H9 (cell line): ENCODE results near the gene PFDN5. TPM values are rescaled to one million over a fixed set of nuclear protein-coding genes. Genes with fewer than 3 reads are reported as not detected.
A peak's percentile ranks its signal among the peaks of the same experiment; 100 is the strongest.

Experiments
- DNase-seq: peaks from one replicate; pipeline ENCODE4 v3.0.0-alpha.2; 2017
- H2AFZ ChIP-seq: one replicate; pipeline ENCODE4 v1.6.1; 2013; ENCODE audit warnings: mild to moderate bottlenecking, low read length, control low read depth, moderate library complexity
- H2AK5ac ChIP-seq: 2 replicates; pipeline ENCODE4 v1.6.1; 2013; ENCODE audit warnings: low read length, control low read depth, mixed read lengths; ENCODE audit not compliant: insufficient read length
- H2BK120ac ChIP-seq: one replicate; pipeline ENCODE4 v1.6.1; 2013; ENCODE audit warnings: low read depth, mild to moderate bottlenecking, low read length, control low read depth, inconsistent platforms; ENCODE audit not compliant: poor library complexity, severe bottlenecking
- H2BK12ac ChIP-seq: 2 replicates; pipeline ENCODE4 v1.6.1; 2013; ENCODE audit warnings: low read length, control low read depth, mixed read lengths, low read depth; ENCODE audit not compliant: insufficient read length
- H2BK15ac ChIP-seq: 2 replicates; pipeline ENCODE4 v1.6.1; 2013; ENCODE audit warnings: low read depth, low read length, control low read depth
- H2BK20ac ChIP-seq: one replicate; pipeline ENCODE4 v1.6.1; 2013; ENCODE audit warnings: low read depth, mild to moderate bottlenecking, low read length, control low read depth, inconsistent platforms; ENCODE audit not compliant: poor library complexity, severe bottlenecking
- H2BK5ac ChIP-seq: 2 replicates; pipeline ENCODE4 v1.6.1; 2013; ENCODE audit warnings: low read length, control low read depth, mixed read lengths; ENCODE audit not compliant: insufficient read length
- H3K14ac ChIP-seq: 2 replicates; pipeline ENCODE4 v1.6.1; 2013; ENCODE audit warnings: low read length, control low read depth; ENCODE audit not compliant: insufficient read depth
- H3K18ac ChIP-seq: 2 replicates; pipeline ENCODE4 v1.6.1; 2013; ENCODE audit warnings: low read depth, mild to moderate bottlenecking, mixed read lengths, low read length, control low read depth; ENCODE audit not compliant: insufficient read length
- H3K23ac ChIP-seq: 2 replicates; pipeline ENCODE4 v1.6.1; 2013; ENCODE audit warnings: low read length, control low read depth, mixed read lengths, low read depth; ENCODE audit not compliant: insufficient read length
- H3K23me2 ChIP-seq: 2 replicates; pipeline ENCODE4 v1.6.1; 2013; ENCODE audit warnings: low read depth, mild to moderate bottlenecking, mixed read lengths, low read length, control low read depth; ENCODE audit not compliant: insufficient read length, poor library complexity, severe bottlenecking
- H3K27ac ChIP-seq: 2 replicates; pipeline ENCODE4 v1.5.1; 2013; ENCODE audit warnings: low read length, control low read depth, mixed read lengths, low read depth; ENCODE audit not compliant: insufficient read length
- H3K27me3 ChIP-seq: 2 replicates; pipeline ENCODE4 v1.6.1; 2013; ENCODE audit warnings: low read length, control low read depth, inconsistent platforms; ENCODE audit not compliant: insufficient read depth
- H3K4ac ChIP-seq: 2 replicates; pipeline ENCODE4 v1.6.1; 2013; ENCODE audit warnings: low read depth, mild to moderate bottlenecking, control low read depth, inconsistent platforms, low read length, moderate library complexity
- H3K4me1 ChIP-seq: 2 replicates; pipeline ENCODE4 v1.6.1; 2013; ENCODE audit warnings: low read length, control low read depth, inconsistent platforms; ENCODE audit not compliant: insufficient read depth
- H3K4me2 ChIP-seq: 2 replicates; pipeline ENCODE4 v1.6.1; 2013; ENCODE audit warnings: low read length, control low read depth, mixed read lengths; ENCODE audit not compliant: insufficient read length, insufficient read depth
- H3K56ac ChIP-seq: 2 replicates; pipeline ENCODE4 v1.6.1; 2013; ENCODE audit warnings: low read depth, mild to moderate bottlenecking, mixed read lengths, low read length, control low read depth; ENCODE audit not compliant: insufficient read length
- H3K79me1 ChIP-seq: 2 replicates; pipeline ENCODE4 v1.6.1; 2013; ENCODE audit warnings: low read depth, mild to moderate bottlenecking, moderate library complexity, low read length, control low read depth, inconsistent platforms; ENCODE audit not compliant: insufficient read depth, poor library complexity, severe bottlenecking
- H3K79me2 ChIP-seq: 2 replicates; pipeline ENCODE4 v1.6.1; 2013; ENCODE audit warnings: low read length, control low read depth, inconsistent platforms; ENCODE audit not compliant: insufficient read depth
- H3K9ac ChIP-seq: 2 replicates; pipeline ENCODE4 v1.6.1; 2013; ENCODE audit warnings: low read length, control low read depth, mixed read lengths; ENCODE audit not compliant: insufficient read length; ENCODE audit errors: extremely low read depth
- H3K9me3 ChIP-seq: one replicate; pipeline ENCODE4 v1.6.1; 2013; ENCODE audit warnings: low read depth, low read length, inconsistent platforms; ENCODE audit not compliant: control insufficient read depth
- H3T11ph ChIP-seq: one replicate; pipeline ENCODE4 v1.6.1; 2013; ENCODE audit warnings: mild to moderate bottlenecking, low read length, control low read depth, inconsistent platforms
- H4K20me1 ChIP-seq: one replicate; pipeline ENCODE4 v1.6.1; 2013; ENCODE audit not compliant: control insufficient read depth, insufficient read length, insufficient read depth
- H4K5ac ChIP-seq: 2 replicates; pipeline ENCODE4 v1.6.1; 2013; ENCODE audit warnings: low read depth, mild to moderate bottlenecking, mixed read lengths, low read length, control low read depth; ENCODE audit not compliant: insufficient read length
- H4K8ac ChIP-seq: replicated peaks from 2 replicates; pipeline ENCODE4 v1.6.1; 2013; ENCODE audit warnings: low read length, control low read depth, mixed read lengths, low read depth; ENCODE audit not compliant: insufficient read length
- H4K91ac ChIP-seq: 2 replicates; pipeline ENCODE4 v1.6.1; 2013; ENCODE audit warnings: low read depth, mild to moderate bottlenecking, moderate library complexity, mixed read lengths, low read length, control low read depth; ENCODE audit not compliant: insufficient read length
- H3K27ac Mint-ChIP-seq, 3 experiments: 2 replicates in 2 of 3; 3 replicates in 1 of 3; pipeline ENCODE4 v1.8.0; 2020 to 2021; ENCODE audit warnings: mixed read lengths in 3 of 3, mild to moderate bottlenecking in 1 of 3, moderate library complexity in 1 of 3
- H3K27me3 Mint-ChIP-seq: 2 replicates; pipeline ENCODE4 v1.8.0; 2021; ENCODE audit warnings: low read depth, mild to moderate bottlenecking, moderate library complexity, mixed read lengths
- H3K36me3 Mint-ChIP-seq, 3 experiments: 2 replicates in 2 of 3; 3 replicates in 1 of 3; pipeline ENCODE4 v1.8.0; 2020 to 2021; ENCODE audit warnings: low read depth in 3 of 3, mixed read lengths in 3 of 3; ENCODE audit not compliant: insufficient read depth in 1 of 3
- H3K4me1 Mint-ChIP-seq, 2 experiments: 2 replicates each; pipeline ENCODE4 v1.8.0; 2020; ENCODE audit warnings: mixed read lengths in 2 of 2
- H3K4me3 Mint-ChIP-seq, 2 experiments: 2 replicates in 1 of 2; 3 replicates in 1 of 2; pipeline ENCODE4 v1.8.0; 2020 to 2021; ENCODE audit warnings: mild to moderate bottlenecking in 2 of 2, mixed read lengths in 2 of 2, moderate library complexity in 1 of 2
- H3K9me3 Mint-ChIP-seq, 2 experiments: 2 replicates in 1 of 2; 3 replicates in 1 of 2; pipeline ENCODE4 v1.8.0; 2020; ENCODE audit warnings: mild to moderate bottlenecking in 2 of 2, mixed read lengths in 2 of 2, moderate library complexity in 1 of 2
- WGBS: extraction: QIAGEN DNeasy Blood & Tissue Kit; methylation state at CpG from one replicate; pipeline ENCODE4 v1.1.7; 2013; ENCODE audit warnings: missing lambda C conversion rate, low lambda C conversion rate, mixed read lengths; ENCODE audit not compliant: insufficient read length; ENCODE audit errors: extremely low coverage; 5-methylcytosine and 5-hydroxymethylcytosine counted together
- total RNA-seq: library from RNA; stranded (reverse); gene quantifications from 2 replicates; pipeline ENCODE4 v1.2.1, GENCODE V29; 2021
- TF ChIP-seq, protein P1 (sequence below): fragments of 200-600 bp; sonication (generic); conservative IDR thresholded peaks from 3 replicates; pipeline ENCODE4 v1.8.0; 2021; ENCODE audit warnings: antibody characterized with exemption, mild to moderate bottlenecking

Gene PFDN5
- total RNA-seq, 1 experiment from 2014 or later = 285 TPM

GRCh38 chr12:53324113-53324778 lies 28.9 kb downstream of the PFDN5 start:
- Mint-ChIP-seq H3K27ac (peak overlapping the region in 2 of 3 experiments; percentile 18 to 89; a peak in 2 of 7 replicates), H3K36me3 (peaks cover 0 to 5% (median 5%) of the 10 kb centered on the region in 3 experiments; a peak in 5 of 7 replicates)

More at GRCh38 chr12:53324113-53324778, 28.9 kb downstream of the PFDN5 start:
- Histone ChIP-seq H3K14ac (no peak overlapping the region), H3K4ac (no peak overlapping the region), H2BK15ac (no peak overlapping the region), H2BK5ac (no peak overlapping the region), H3K18ac (no peak overlapping the region), H3K4me2 (peak overlapping the region; percentile 67), H3K79me1 (no peaks in the 10 kb centered on the region), H3K23me2 (peaks cover 20% of the 10 kb centered on the region), H4K20me1 (no peaks in the 10 kb centered on the region), H2BK120ac (no peak overlapping the region), H3K27me3 (peaks cover 13% of the 10 kb centered on the region; the same call in 1 of the 2 replicates), H4K8ac (no peak overlapping the region), H4K5ac (no peak overlapping the region), H4K91ac (no peak overlapping the region), H2AFZ (no peak overlapping the region), H3T11ph (no peak overlapping the region), H3K9ac (no peak overlapping the region), H3K23ac (no peak overlapping the region), H2BK20ac (no peak overlapping the region), H3K4me1 (no peaks in the 10 kb centered on the region), H3K56ac (no peak overlapping the region), H3K79me2 (no peaks in the 10 kb centered on the region), H2BK12ac (no peak overlapping the region), H3K9me3 (no peaks in the 10 kb centered on the region), H2AK5ac (no peak overlapping the region), H3K27ac (no peak overlapping the region)
- DNase-seq = peak; percentile 60
- Mint-ChIP-seq H3K4me3 (peak overlapping the region; percentile 55 to 82), H3K27me3 (peaks cover 68% of the 10 kb centered on the region), H3K4me1 (peaks cover 29 to 48% of the 10 kb centered on the region in 2 experiments), H3K9me3 (no peaks in the 10 kb centered on the region; a peak in 1 of 5 replicates)
- TF ChIP-seq, protein P1, sequence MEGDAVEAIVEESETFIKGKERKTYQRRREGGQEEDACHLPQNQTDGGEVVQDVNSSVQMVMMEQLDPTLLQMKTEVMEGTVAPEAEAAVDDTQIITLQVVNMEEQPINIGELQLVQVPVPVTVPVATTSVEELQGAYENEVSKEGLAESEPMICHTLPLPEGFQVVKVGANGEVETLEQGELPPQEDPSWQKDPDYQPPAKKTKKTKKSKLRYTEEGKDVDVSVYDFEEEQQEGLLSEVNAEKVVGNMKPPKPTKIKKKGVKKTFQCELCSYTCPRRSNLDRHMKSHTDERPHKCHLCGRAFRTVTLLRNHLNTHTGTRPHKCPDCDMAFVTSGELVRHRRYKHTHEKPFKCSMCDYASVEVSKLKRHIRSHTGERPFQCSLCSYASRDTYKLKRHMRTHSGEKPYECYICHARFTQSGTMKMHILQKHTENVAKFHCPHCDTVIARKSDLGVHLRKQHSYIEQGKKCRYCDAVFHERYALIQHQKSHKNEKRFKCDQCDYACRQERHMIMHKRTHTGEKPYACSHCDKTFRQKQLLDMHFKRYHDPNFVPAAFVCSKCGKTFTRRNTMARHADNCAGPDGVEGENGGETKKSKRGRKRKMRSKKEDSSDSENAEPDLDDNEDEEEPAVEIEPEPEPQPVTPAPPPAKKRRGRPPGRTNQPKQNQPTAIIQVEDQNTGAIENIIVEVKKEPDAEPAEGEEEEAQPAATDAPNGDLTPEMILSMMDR = no peak
- WGBS = no CpG with 5 or more reads among the region's 28 CpGs
